Measurements from ENCODE around the gene SULF2.
A peak's percentile ranks its signal among the peaks of the same experiment; 100 is the strongest.

The SULF2 gene

GRCh38 chr20:47667531-47668312 lies 117.6 kb downstream of the SULF2 start:
- DNase-seq, result no peak

DNA sequence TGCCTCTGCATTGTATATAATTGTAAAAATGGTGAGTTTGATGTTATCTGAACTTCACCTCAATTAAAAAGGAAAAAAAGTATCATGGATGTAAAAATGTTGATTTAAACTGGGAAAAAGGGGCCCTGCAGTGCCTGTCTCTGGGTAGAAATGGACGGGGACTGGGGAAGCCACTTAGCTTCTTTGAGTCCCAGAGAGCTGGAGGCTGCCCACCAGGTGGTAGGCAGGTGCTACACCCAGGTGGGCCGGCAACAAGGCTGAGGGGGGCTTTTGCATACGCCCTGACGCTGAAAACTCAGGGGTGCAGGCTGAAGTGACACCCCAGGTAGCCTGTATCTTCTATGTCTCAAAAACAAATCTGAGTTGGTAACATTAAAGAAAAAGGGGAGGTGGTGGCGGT lies 118.2 kb downstream of the SULF2 start:
- no peak for DNase-seq

DNA sequence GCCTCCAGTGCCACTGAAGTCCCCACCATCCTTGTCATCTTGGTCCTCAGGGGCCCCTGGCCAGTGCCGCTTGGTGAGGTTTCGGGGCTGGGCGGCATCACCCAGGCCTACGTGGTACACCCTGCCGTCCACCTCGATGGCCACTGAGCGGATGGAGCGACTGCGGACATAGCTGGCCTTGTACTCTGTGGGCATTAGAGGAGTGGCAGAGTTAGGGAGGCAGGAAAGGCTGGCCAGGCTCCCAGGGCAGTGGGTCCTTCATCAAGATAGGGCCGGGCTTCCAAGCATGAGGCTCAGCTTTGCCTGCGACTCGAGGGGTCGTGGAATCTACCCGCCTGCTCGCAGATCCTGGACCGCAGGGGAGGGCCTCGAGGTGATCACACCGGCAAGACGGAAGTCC lies 119.0 kb downstream of the SULF2 start:
- DNase-seq, result no peak

DNA sequence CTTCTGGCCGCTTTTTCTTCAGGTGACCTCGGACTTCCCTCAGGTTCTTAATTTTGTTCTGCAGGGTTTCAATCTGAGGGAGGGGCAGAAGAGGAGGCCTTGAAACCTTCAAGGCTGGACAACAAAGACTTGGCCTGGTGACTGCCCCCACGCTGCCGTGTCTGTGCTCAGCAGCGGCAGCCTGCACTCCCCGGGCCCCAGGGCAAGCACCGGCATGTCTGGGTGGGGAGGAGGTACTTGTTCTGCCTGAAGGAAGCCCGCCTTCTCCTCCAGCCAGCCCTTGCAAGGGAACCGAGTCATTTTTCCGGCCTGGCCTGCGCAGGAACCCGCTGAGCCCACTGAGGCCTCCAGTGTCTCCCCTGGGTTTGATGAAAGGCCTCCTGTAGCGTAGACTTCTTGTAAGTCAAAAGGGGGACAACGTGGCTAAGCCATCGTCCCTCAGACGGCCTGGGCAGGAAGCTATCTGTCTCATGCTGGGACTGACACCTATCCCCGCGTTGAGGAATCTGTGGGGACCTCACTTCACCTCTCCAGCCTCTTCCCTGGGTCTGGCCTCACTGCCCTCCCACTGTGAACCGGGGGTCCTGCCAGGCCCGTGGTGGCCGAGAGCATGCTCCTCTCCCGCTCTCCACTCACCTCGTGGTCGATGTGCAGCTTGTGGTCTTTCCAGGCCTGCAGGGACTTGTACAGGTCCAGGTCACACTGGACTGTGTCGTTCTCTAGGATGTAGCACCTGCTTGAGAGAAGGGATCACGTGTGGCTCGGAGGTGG lies 119.9 kb downstream of the SULF2 start:
- DNase-seq, result no peak

- no peak for DNase-seq
Observed at GRCh38 chr20:47664744-47665143, 120.5 kb downstream of the SULF2 start.

DNA sequence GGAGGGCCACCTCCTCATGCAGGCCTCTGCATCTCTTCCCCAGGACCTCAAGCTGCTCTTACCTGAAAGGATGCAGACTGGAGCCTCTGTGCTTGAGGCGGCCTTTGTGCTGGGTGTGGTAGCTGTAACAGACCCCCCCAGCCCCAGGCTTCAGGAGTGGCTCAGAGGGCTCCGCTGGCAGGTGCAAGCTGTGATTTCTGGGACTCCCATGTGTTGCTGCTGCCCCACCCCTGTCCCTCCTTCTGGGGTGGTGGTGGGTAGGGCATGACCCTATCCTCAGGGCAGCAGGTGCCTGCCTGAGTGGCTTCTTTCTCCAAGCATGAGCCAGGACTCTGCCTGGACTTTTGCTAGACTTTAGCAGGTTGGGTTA lies 121.2 kb downstream of the SULF2 start:
- no peak for DNase-seq

- DNase-seq, result peak; percentile 34
Observed at GRCh38 chr20:47663354-47664067, 121.8 kb downstream of the SULF2 start.

DNA sequence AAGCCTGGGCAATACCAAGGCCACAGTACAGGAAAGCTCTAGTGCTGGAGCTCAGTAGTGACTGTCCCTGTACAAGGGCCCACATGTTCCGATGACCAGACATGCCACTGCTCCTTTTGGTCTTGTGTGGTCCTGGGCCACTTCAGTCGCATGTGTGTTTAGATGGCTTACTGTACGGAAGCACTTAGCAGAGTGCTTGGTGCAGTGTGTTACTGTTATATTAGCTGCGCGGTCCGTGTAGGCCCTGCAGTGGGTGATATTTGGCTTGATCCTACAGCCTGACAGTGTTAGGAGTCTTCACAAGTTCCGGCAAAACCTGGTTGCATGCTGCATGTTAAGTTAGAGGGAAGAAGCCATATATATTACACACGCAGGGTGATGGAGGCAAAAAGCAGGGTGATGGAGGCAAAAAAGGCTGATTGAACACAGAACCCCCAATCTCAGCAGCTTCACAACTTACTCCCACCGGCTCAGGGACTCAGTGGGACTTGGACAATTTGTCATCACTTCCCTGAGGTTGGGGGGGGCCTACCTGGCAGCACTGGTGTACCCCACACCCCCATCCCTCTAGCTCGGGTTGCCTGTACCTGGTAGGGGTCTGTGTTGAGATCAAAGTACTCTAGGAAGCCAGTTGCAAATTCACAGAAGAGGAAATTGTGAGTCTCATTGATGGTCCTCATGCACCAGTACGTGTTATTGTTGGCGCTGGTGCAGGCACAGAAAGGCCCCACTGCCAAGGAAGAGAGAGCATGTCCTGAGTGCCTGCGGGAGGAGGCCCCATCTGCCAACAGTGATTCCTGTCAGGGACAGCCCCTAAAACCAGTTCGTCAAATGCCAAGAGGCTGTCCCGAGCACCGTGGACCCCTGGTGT lies 122.6 kb downstream of the SULF2 start:
- no peak for DNase-seq

- no peak for DNase-seq
Observed at GRCh38 chr20:47661714-47662113, 123.6 kb downstream of the SULF2 start.

DNA sequence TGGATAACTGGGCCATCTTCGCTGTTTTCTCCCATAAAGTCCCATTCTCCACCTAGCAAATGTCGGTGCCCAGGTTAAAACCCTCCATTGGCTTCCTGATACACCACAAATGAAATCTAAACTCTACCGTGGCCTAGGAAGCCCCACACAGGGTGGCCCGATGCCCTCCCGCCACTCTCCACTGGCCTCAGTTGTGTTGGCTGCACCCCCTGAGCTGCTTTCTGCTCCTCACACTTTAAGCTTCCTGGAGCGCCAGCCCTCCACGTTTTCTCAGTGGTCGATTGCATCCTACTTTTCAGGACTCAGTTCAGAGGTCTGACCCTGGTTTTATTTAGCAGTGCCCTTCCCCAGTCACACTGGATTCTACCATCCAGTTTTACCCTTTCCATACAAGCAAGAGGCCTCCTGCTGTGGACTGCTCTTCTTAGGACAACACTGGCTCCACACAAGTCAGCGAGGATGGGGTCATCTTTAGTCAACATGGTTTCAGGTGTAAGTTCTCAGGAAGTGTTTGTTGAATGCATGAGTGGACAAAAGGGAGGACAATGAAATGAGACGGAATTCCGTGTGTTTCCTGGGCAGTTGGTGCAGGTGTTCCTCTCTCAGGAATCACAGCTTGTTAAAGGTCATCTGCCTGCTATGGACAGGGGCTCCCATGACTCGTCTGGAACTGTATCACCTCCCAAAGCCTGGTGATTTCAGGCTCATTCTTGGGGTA lies 124.1 kb downstream of the SULF2 start:
- no peak for DNase-seq

GRCh38 chr20:47660602-47660905 lies 124.7 kb downstream of the SULF2 start:
- no peak for DNase-seq

GRCh38 chr20:47659904-47660601 lies 125.2 kb downstream of the SULF2 start:
- DNase-seq, result no peak

- DNase-seq, result no peak
Observed at GRCh38 chr20:47656318-47656717, 129.0 kb downstream of the SULF2 start.

GRCh38 chr20:47655635-47656034 lies 129.6 kb downstream of the SULF2 start:
- no peak for DNase-seq

- DNase-seq, result no peak
Observed at GRCh38 chr20:47654370-47654769, 130.9 kb downstream of the SULF2 start.

- DNase-seq, result no peak
Observed at GRCh38 chr20:47653869-47654268, 131.4 kb downstream of the SULF2 start.

- DNase-seq, result no peak
Observed at GRCh38 chr20:47652794-47653193, 132.5 kb downstream of the SULF2 start.

DNA sequence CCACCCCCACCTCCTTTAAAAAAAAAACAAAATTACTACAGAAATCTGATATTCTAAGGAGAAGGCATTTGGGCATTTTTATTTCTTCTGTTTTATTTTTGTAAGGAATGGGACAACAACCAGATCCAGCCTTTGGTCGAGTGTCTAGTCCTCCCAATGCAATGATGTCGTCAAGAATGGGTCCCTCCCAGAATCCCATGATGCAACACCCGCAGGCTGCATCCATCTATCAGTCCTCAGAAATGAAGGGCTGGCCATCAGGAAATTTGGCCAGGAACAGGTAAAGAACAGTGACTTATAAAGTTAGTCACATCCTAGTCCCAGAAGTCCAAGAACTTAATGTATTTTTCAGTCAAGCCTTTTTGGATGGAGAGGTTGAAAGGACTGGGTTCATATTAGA lies 133.0 kb downstream of the SULF2 start:
- no peak for DNase-seq

- DNase-seq, result no peak
Observed at GRCh38 chr20:47648943-47649342, 136.3 kb downstream of the SULF2 start.

DNA sequence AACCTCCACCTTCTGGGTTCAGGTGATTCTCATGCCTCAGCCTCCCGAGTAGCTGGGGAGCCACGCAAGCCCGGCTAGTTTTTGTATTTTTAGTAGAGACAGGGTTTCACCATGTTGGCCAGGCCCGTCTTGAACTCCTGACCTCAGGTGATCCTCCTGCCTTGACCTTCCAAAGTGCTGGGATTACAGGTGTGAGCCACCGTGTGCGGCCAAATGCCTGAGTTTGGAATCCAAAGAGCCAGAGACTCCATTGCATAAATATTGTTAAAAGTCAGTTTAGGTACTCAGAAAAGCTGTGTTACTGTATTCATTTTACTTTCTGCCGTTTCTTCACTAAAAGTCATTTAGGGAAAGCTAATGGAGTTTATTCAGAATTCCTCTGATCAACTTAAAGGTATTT lies 137.3 kb downstream of the SULF2 start:
- no peak for DNase-seq

DNA sequence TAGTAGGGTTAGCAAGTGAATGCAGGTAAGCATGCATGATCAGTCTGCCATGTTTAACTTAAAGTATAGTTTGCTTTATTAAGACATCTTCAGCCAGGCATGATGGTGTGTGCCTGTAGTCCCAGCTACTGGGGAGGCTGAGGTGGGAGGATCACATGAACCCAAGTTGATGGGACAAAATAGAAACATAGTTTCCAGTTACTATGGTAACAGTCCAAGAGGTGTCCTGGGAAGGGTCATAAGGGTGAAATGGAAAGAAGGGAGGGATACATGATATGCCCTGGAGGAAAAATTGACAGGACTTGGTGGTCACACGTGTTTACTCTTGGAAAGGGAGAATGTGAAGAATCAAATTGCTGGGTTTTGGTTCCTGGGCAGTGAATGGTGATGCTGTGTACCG lies 139.6 kb downstream of the SULF2 start:
- DNase-seq, result no peak

DNA sequence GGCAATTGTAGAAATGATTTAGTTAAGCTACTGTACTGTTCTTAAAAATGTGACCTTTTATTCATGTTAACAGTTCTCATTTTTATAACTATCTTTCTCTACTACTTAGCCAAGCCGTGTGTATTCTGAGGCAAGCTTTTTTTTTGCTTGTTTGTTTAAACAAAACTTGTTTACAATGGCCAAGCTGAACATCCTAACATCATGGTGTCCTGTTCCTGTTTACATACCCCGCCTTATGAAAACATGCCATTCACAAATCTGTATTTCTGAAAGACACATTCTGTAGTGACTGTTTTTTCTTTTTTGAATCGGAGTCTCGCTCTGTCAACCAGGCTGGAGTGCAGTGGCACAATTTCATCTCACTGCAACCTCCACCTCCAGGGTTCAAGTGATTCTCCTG lies 142.7 kb downstream of the SULF2 start:
- peak; percentile 6 for DNase-seq

Measured in NCI-H2029 treated with DMSO at 0.1 percent for 48 hours (cell line).